ENCODE measurements around the gene METTL25B. TPM values are rescaled to one million over a fixed set of nuclear protein-coding genes. Genes with fewer than 3 reads are reported as not detected.

The METTL25B gene
- total RNA-seq, 1 donor from 2014 or later, result 41.0 TPM

GRCh38 chr1:156767101-156767878 lies 39.0 kb downstream of the METTL25B start, which contains the start of gene PRCC:
Gene PRCC (plus strand): TSS chr1:156767535. CDS start chr1:156767772, 237 bp downstream.
- H3K4me1 ChIP-seq, result peaks cover 34% of the 10 kb centered on the region
- peak; percentile 98 for ATAC-seq
- intact Hi-C loops (cut with DNase I), result no loop called here

GRCh38 chr1:156767879-156768604 lies 39.8 kb downstream of the METTL25B start:
- TF ChIP-seq CTCF (IDR thresholded peaks at IDR 0.05), result no peak
- H3K27ac ChIP-seq, result peak overlapping the region; percentile 96
- H3K4me3 ChIP-seq, result peak overlapping the region; percentile 96
- no peaks in the 10 kb centered on the region for H3K27me3 ChIP-seq (ENCODE audit: low read depth)
- peaks cover 22% of the 10 kb centered on the region for H3K36me3 ChIP-seq
- ATAC-seq, result peak; percentile 29 to 36
- intact Hi-C loops (cut with DNase I), result no loop called here
- H3K4me1 ChIP-seq, result peaks cover 42% of the 10 kb centered on the region
- H3K9me3 ChIP-seq, result no peaks in the 10 kb centered on the region
- peak; percentile 63 for DNase-seq

More at GRCh38 chr1:156767101-156767878, 39.0 kb downstream of the METTL25B start, which contains the start of gene PRCC:
- TF ChIP-seq CTCF (IDR thresholded peaks at IDR 0.05), result no peak
- peak; percentile 98 for DNase-seq
- H3K27me3 ChIP-seq (ENCODE audit: low read depth), result no peaks in the 10 kb centered on the region
- peaks cover 18% of the 10 kb centered on the region for H3K36me3 ChIP-seq
- peak within 1 kb of the TSS; percentile 96 for H3K4me3 ChIP-seq
- peak within 1 kb of the TSS; percentile 96 for H3K27ac ChIP-seq
- H3K9me3 ChIP-seq, result no peaks in the 10 kb centered on the region

- H3K4me1 ChIP-seq, result peaks cover 47% of the 10 kb centered on the region
- no peak for DNase-seq
- intact Hi-C loops (cut with DNase I), result no loop called here
- peaks cover 22% of the 10 kb centered on the region for H3K36me3 ChIP-seq
- no peak overlapping the region for H3K27ac ChIP-seq
- no peaks in the 10 kb centered on the region for H3K27me3 ChIP-seq (ENCODE audit: low read depth)
- no peak for TF ChIP-seq CTCF (IDR thresholded peaks at IDR 0.05)
- H3K9me3 ChIP-seq, result no peaks in the 10 kb centered on the region
- no peak for ATAC-seq
- peak overlapping the region; percentile 96 for H3K4me3 ChIP-seq
Observed at GRCh38 chr1:156768610-156769295, 40.5 kb downstream of the METTL25B start.

GRCh38 chr1:156772222-156772621 lies 44.0 kb downstream of the METTL25B start:
- Histone ChIP-seq H3K27ac (no peak overlapping the region), H3K4me1 (peaks cover 45% of the 10 kb centered on the region), H3K9me3 (no peaks in the 10 kb centered on the region), H3K36me3 (peaks cover 34% of the 10 kb centered on the region), H3K4me3 (no peak overlapping the region), H3K27me3 (ENCODE audit: low read depth) (no peaks in the 10 kb centered on the region)
- DNase-seq (no peak), ATAC-seq (no peak)
- intact Hi-C loops (cut with DNase I), result no loop called here
- no peak for TF ChIP-seq CTCF (IDR thresholded peaks at IDR 0.05)

GRCh38 chr1:156772728-156773497 lies 44.6 kb downstream of the METTL25B start:
- DNase-seq (no peak), ATAC-seq (no peak)
- intact Hi-C loops (cut with DNase I), result no loop called here
- TF ChIP-seq CTCF (IDR thresholded peaks at IDR 0.05), result no peak
- Histone ChIP-seq H3K9me3 (no peaks in the 10 kb centered on the region), H3K27me3 (ENCODE audit: low read depth) (no peaks in the 10 kb centered on the region), H3K27ac (no peak overlapping the region), H3K4me3 (no peak overlapping the region), H3K36me3 (peaks cover 34% of the 10 kb centered on the region), H3K4me1 (peaks cover 52% of the 10 kb centered on the region)

All from lower lobe of right lung (tissue), 2 donors.